ENCODE measurements around the gene SLC25A21.

The SLC25A21 gene

GRCh38 chr14:36955967-36956366 is 216.4 kb downstream of the SLC25A21 start:
- no peak overlapping the region for H3K27ac ChIP-seq
- H3K4me3 ChIP-seq = no peak overlapping the region

DNA sequence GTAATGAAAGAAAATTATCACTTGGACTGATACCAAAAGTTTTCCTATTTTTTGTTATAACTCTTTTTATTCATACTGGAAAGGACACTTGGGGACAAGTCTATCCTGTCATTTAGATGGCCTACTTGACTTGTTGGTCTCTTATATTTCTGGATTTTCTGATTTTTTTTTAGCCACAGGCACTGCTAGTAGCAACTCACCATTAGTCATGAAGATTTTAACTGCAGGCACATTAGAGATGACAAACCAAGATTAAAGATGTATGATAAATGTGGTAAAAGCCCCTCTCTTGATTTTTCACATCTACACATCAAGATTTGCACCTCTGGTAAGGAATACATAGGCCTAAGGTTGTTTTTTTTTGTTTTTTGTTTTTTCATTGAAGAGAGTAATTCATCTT is 217.0 kb downstream of the SLC25A21 start:
- no peak overlapping the region for H3K27ac ChIP-seq
- H3K4me3 ChIP-seq = no peak overlapping the region

GRCh38 chr14:36952689-36953088 is 219.7 kb downstream of the SLC25A21 start:
- no peak overlapping the region for H3K4me3 ChIP-seq
- H3K27ac ChIP-seq = no peak overlapping the region

DNA sequence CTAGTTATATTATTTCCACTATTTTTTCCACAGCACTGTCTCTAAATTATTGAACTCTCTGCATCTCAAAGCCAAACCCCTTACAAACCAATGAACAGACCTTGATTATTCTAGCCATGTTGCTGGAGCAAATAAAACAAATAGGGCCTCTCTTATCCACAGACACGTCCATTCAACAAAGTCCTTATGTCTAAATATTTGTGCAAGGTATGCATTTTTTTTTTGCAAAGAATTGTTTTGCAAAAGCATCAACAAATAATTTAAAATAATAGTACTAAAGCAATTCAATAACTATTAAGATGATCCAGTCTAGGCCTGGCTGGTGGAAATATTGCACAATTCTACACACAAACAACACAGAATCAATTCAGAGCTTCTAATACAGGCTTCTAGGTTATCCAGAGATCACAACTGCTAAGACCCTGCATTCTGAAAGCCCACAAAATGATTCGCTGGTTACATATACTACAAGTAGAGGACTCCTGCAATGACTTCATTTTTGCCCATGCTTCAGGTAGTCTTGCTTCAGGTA is 221.0 kb downstream of the SLC25A21 start:
- Histone ChIP-seq H3K27ac (no peak overlapping the region), H3K4me3 (no peak overlapping the region)

DNA sequence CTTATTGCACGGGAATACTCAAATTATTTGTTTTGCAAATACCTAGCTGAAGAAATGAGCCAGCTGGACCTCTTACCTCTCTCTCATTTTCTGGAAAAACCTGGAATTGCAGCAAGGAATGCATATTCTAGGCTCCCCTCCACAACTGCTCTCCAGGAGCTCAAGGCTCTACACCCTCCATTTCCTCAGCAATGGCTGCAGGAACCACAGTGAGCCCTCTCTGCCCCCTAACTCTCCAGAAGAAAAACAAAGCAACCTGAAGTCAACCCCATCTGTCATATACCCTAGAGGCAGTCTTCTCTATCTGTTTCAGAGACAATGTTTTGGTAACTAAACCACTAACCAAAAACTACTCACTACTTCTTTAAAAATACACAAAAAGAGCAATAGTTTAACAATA is 221.6 kb downstream of the SLC25A21 start:
- no peak overlapping the region for H3K4me3 ChIP-seq
- H3K27ac ChIP-seq = no peak overlapping the region

DNA sequence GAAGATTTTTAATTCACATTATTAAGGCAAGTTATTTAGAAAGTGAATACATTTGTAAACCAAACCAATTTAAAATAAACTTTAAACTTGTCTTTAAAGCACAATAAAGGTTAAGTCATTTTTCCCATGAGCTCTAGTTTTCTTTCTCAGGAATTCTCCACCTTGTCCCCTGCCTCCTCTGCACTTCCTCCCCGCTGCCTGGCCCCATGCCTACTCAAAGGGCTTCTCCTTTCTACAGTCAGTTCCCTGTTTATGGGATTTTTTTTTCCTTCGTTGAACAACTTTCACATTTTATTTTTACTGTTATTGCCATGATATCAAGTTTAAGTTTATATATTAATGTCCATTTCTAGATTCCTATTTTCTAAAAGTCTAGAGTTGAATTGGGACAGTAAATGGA is 223.0 kb downstream of the SLC25A21 start:
- Histone ChIP-seq H3K4me3 (no peak overlapping the region), H3K27ac (no peak overlapping the region)

- Histone ChIP-seq H3K4me3 (no peak overlapping the region), H3K27ac (no peak overlapping the region)
Measured at GRCh38 chr14:36948157-36948859, 224.1 kb downstream of the SLC25A21 start.

DNA sequence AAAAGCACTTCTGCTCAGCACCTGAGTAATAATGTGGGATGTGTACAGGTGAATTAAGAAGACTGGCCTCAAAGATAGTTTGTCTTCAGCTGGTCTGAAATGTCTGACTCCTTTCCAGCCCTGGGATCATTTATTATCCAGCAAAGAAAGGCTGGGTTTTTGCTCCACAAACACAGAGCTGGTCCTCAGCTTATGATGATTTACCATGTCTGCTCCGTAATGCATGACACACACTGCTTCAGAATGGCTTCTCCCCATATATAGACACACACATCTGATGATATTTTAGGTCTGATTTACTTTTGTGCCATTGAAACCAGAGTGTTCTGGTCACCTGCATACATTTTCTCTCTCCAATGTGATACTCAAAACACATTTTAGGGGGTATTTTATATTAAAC is 225.0 kb downstream of the SLC25A21 start:
- H3K27ac ChIP-seq = no peak overlapping the region
- no peak overlapping the region for H3K4me3 ChIP-seq

- H3K27ac ChIP-seq = no peak overlapping the region
- H3K4me3 ChIP-seq = no peak overlapping the region
Measured at GRCh38 chr14:36946872-36947271, 225.5 kb downstream of the SLC25A21 start.

DNA sequence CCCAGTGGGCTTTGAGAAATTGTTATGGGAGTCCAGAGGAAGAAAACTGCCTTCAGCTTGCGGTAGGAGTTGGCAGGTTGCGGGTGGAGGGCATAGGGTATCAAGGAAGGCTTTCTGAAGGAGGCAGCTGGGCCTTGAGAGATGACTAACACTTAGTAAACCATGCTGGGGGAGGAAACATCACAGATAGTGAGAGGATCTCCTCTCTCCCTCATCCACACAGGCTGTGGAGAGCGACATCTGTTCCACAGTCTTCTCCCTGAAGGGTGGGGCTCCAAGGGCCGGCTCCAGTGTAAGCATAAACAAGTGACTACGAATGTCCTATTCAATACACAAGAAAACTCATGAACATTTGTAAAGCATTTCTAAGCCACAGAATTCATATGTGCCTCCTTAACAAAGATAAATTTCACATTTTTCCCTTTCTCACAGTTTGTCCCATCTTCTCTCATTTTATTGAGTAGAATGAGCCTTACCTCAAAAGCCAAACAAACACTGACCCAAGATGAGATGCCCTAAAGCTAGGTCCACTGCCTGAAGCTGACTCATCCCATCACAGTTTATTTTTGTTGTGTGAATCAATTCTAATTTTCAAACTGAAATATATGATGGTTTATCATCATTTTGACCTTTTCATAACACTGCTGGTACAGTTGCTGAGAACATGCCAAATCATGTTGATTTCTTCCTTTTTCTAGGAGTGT is 227.9 kb downstream of the SLC25A21 start:
- Histone ChIP-seq H3K4me3 (no peak overlapping the region), H3K27ac (peak overlapping the region in 2 of 21 experiments; percentile 19 to 24)

DNA sequence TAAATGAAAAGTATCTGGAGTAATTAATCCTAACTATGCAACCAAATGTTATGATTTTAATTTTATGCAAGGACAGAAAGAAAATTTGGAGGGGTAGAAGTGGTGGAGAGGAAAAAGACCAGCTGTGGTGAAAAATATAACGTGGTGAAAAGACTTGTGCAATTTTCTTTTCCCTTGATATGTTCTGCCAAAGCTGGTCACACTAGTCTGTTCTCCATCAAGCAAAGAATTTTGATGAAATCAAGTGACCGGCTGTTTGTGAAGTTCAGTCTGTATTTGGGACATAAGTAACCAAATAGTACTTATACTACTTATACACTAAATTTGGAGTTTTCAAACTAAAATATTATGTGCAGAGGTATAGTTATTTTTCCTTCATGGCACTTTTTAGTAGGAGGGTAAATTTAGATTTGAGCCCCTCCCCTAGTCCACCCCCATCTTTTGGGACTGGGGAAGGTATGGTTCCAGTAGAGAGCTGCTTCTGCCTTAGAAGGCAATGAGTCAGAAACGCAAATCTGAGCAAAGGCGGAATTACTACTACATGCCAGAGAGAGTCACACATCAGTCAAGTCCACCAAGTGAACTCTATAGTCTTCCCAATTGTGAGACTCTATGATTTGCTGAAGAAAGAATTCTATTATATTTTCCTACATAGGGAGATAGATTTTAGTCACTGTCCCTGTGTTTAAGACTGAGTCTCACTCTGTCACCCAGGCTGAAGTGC is 229.7 kb downstream of the SLC25A21 start:
- H3K4me3 ChIP-seq = no peak overlapping the region

DNA sequence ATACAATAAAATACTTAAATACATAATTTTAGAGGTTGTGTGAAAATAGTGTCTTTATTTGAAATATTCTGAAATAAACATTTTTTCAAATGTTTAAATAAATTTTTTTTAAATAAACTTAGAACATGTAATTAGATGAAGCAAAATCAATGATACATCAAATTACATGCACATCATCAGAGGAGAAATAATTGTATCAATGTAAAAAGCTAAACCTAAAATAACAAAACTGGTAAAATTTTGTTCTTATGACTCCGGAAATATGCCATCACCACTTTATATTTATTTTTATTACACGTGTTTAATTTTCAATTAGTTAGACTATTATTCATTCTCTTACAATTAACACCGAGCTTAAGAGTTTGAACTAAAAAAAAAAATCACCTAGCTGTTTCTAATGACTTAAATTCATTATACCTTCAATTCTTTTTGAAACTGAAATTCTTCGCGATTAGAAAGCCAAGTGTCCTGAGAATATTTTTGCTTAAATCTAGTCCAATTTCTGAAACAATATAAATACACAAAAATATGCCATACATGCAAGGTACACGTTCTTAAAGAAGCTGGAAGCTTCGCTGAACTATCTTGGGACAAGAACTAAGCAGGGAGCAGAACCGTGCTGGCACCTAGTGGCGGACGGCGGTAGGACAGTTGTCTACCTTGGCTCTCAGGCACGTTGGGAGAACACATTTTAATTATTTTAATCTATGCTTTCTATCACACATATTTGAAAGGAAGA is 230.5 kb downstream of the SLC25A21 start:
- no peak overlapping the region for H3K4me3 ChIP-seq
- no peak overlapping the region for H3K27ac ChIP-seq

More for the DNA sequence above, 229.7 kb downstream of the SLC25A21 start:
- peak overlapping the region in 1 of 21 experiments; percentile 38 for H3K27ac ChIP-seq

- Histone ChIP-seq H3K4me3 (no peak overlapping the region), H3K27ac (no peak overlapping the region)
Measured at GRCh38 chr14:36940476-36940875, 231.9 kb downstream of the SLC25A21 start.

GRCh38 chr14:36939265-36939664 is 233.1 kb downstream of the SLC25A21 start:
- no peak overlapping the region for H3K4me3 ChIP-seq

DNA sequence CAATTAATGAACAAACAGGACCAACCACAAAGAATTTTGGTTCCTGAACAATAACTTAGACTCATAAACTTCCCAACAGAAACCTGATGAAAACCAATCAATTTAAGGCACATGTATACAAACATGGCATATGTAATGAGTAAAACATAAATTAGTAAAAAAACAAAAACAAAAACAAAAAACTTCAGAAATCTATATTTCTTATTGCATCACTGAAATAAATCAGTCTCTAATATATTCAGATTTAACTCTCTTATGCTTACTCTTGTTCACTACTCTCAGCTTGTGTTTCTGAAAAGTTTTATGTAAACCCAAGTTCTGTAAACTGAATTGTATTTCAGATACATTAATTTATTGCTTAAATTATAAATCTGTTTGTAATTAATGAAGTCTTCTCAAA is 233.7 kb downstream of the SLC25A21 start:
- no peak overlapping the region for H3K4me3 ChIP-seq
- H3K27ac ChIP-seq = no peak overlapping the region

More at GRCh38 chr14:36939265-36939664, 233.1 kb downstream of the SLC25A21 start:
- H3K27ac ChIP-seq = no peak overlapping the region

- no peak overlapping the region for H3K27ac ChIP-seq
- H3K4me3 ChIP-seq = no peak overlapping the region
Measured at GRCh38 chr14:36935976-36936678, 236.3 kb downstream of the SLC25A21 start.

DNA sequence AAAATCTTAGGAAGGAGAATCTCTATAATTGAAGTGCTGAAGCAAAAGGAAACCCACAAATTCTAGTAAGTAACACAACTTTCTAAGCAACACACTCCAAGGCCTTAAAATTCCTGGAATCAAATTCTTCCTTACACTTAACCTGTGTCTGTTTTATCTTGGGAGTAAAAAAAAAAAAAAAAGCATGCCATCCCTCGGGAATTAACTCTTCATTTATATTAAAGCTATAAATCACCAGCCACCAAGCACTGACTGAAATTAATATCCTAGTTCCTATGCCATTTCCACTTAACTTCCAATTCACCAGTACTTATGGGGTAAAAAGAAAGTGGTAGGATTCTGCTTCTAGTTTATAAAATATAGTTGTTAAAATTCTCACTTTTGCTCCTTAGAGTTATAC is 238.1 kb downstream of the SLC25A21 start:
- Histone ChIP-seq H3K4me3 (no peak overlapping the region), H3K27ac (no peak overlapping the region)

DNA sequence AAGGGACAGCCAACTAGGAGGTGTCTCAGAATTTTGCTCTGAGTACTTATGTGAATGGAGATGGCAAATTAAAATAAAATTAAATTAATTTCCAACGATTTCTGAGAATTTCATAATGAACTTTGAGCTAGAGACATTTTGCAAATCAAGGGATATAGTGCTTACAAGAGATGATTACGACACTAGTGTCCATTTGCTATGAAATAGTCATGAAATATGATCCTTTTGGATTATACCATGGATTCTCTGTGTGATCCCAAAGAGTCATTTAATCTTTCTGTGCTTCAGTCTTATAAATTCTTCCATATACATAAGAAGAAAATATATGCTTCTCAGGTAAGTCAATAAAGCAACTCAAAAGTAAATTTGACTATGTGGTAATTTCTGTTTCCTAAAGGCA is 240.6 kb downstream of the SLC25A21 start:
- H3K4me3 ChIP-seq = no peak overlapping the region
- H3K27ac ChIP-seq = no peak overlapping the region

DNA sequence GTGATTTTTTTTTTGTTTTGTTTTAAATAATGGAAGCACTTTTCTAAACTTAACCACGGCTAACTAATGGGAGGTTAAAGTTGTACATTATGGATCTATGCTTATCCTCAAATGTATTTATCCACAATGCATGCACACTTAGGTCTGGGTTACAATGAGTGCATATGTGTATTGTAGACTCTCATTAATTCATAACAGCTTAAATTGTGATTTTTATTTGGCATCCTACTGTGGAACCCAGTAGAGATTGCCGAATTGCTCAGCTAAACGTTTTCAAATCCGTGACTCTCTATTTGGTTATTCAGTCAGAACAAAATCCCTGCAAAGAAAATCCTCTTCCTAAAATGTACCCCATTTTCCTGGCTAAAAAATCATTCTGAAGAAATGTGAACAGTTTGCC is 244.0 kb downstream of the SLC25A21 start:
- H3K27ac ChIP-seq = no peak overlapping the region
- H3K4me3 ChIP-seq = no peak overlapping the region

Data from skin epidermis (tissue), 12 donors.